Body of pancreas (tissue), 4 donors: Measurements from ENCODE around the gene NRARP.

ENCODE experiments used
- CTCF ChIP-seq, 7 experiments: fragments of 450-650 bp in 4 of 7; fragments of 200-600 bp in 3 of 7; sonication (generic) in 3 of 7; IDR thresholded peaks; one replicate each; pipeline ENCODE4 v1.5.1; 2016 to 2019; ENCODE audit warnings: antibody characterized with exemption in 7 of 7
- POLR2A ChIP-seq, 3 donors: fragments of 450-650 bp; IDR thresholded peaks; one replicate each; pipeline ENCODE4 v1.6.1; 2016; ENCODE audit warnings: antibody characterized with exemption in 3 of 3, mild to moderate bottlenecking in 2 of 3

- TF ChIP-seq POLR2A (IDR thresholded peaks at IDR 0.05) (no peak), CTCF (IDR thresholded peaks at IDR 0.05) (no peak)
Observed at GRCh38 chr9:137326445-137327065, 24.5 kb upstream of the NRARP start.
